H7 (cell line): ENCODE measurements around the gene TULP4. TPM values are rescaled to one million over a fixed set of nuclear protein-coding genes. Genes with fewer than 3 reads are reported as not detected.

Experiments
- DNase-seq: peaks from one replicate; pipeline ENCODE4 v3.0.0; 2012
- H3K27me3 ChIP-seq: 2 replicates; pipeline ENCODE4 v1.6.0; 2011; ENCODE audit warnings: mild to moderate bottlenecking, low read length; ENCODE audit not compliant: control insufficient read depth, insufficient read depth
- H3K36me3 ChIP-seq: replicated peaks from 2 replicates; pipeline ENCODE4 v1.5.1; 2011; ENCODE audit warnings: low read length; ENCODE audit not compliant: control insufficient read depth, insufficient read depth
- H3K4me3 ChIP-seq: 2 replicates; pipeline ENCODE4 v1.5.1; 2011; ENCODE audit warnings: low read depth, mild to moderate bottlenecking, control low read depth, low read length, moderate library complexity; ENCODE audit not compliant: insufficient read depth
- total RNA-seq: library from RNA; depleted of rRNA; stranded (reverse); fragments of >200 nt; shearing (Covaris generic); gene quantifications from 2 replicates; pipeline ENCODE4 v1.2.3, GENCODE V29; 2014

The TULP4 gene
- total RNA-seq, 1 experiment from 2014 or later = 31.4 TPM

GRCh38 chr6:158441716-158442215 lies 129.5 kb downstream of the TULP4 start:
- no peak for DNase-seq
- Histone ChIP-seq H3K4me3 (no peak overlapping the region), H3K36me3 (no peaks in the 10 kb centered on the region; the same call in 1 of the 2 replicates), H3K27me3 (no peaks in the 10 kb centered on the region)

DNA sequence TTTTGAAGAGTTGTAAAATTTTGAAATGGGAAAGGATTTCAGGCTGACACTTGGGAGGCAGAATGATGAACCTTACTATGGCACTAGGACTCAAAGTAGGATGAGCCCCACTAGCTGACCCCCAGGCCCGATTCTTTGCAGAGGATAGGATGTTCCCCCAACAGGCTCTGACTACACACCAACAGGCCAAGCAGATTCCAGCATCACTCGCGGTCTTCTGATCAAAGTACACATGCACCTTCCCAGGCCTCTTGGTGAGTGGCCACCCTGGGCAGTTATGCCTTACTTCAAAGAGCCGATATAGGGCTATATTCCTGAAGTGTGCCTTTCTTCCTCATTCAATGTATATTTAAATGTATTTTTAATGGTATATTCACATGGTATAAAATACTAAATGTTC lies 130.0 kb downstream of the TULP4 start:
- H3K27me3 ChIP-seq = no peaks in the 10 kb centered on the region
- H3K36me3 ChIP-seq = no peaks in the 10 kb centered on the region; the same call in 1 of the 2 replicates
- no peak overlapping the region for H3K4me3 ChIP-seq
- no peak for DNase-seq

DNA sequence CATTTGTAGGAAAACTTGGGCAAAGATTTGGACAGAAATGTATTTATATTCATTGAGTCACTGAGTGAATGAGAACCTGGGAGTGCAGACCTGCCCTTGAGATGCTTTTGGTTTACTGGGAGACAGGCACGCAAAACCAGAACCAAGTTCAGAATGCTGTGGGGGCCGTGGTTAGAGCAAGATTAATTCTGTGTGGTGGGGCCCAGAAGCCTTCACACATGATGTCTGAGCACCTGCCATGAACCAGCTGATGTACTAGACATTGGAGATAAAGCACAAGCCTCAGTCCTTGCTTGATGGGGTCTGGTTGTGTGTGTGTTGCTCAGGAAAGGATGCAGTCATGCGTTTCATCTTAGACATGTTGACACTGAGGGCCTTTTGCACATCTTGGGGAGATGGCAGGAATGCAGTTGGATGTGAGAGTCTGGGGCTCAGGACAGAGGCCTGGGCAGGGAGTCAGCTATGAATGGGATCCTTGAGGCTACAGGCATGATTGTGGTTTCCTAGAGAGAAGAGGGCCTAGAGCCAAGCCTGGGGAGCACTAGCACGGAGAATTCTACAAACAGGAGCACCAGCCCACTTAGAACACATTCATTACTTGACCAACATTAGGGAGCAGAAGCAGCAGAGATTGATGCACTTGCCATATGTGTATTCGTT lies 133.3 kb downstream of the TULP4 start:
- DNase-seq = no peak
- Histone ChIP-seq H3K4me3 (no peak overlapping the region), H3K36me3 (no peaks in the 10 kb centered on the region), H3K27me3 (no peaks in the 10 kb centered on the region)

- Histone ChIP-seq H3K36me3 (peaks cover 5% of the 10 kb centered on the region), H3K4me3 (no peak overlapping the region), H3K27me3 (no peaks in the 10 kb centered on the region)
- no peak for DNase-seq
These were observed 136.6 kb downstream of the TULP4 start for GRCh38 chr6:158448856-158449255.

DNA sequence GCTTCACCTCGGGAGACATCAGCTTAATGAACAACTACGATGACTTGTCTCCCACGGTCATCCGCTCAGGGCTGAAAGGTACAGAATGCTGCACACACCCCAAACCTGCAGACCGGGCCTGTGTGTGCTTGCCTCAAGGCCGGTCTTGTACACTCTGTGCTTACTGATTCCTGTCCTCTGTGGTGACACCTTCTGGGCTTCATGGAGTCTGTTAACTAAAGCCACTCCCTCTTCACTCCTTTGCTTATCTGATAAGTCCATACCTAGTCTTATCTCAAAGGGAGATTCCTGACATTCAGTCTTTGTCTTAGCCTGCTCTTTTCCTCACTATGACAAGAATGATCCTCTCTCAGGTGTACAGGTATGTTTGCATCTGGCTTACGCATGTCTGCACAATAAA lies 139.9 kb downstream of the TULP4 start:
- peaks cover 5% of the 10 kb centered on the region for H3K36me3 ChIP-seq
- H3K4me3 ChIP-seq = no peak overlapping the region
- DNase-seq = no peak
- H3K27me3 ChIP-seq = no peaks in the 10 kb centered on the region

- peaks cover 3% of the 10 kb centered on the region for H3K36me3 ChIP-seq
- no peak for DNase-seq
- H3K4me3 ChIP-seq = no peak overlapping the region
- no peaks in the 10 kb centered on the region for H3K27me3 ChIP-seq
These were observed 144.9 kb downstream of the TULP4 start for GRCh38 chr6:158457131-158457530.

DNA sequence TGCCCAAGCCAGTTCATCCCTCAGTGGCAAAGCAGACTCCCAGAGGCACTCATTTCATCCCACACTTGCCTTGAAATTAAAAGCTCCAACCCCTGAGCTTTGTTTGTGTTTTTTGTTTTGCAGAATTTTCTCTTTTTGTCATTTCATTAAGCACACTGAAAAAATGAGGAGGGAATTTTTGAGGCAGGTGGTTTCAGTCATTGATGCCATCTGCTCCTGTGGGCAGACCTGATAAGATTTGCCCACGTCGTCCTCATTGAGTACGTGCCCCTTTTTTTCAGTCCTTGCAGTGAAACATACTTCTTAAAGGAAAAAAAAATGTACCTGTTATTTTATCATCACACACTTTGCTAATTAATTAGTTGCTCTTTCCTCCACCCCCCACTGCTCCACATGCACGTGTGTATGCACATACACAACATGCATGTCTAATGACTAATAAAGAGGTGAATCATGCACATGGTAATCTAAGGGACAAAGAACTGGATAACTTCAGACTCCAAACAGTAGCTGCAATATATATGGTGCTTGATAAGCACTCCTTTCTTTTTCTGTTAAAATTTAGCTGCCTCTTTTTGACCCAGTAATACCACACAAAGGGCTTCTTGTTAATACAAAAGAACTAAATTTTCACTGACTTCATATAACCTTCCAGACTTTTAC lies 145.5 kb downstream of the TULP4 start:
- DNase-seq = no peak
- no peaks in the 10 kb centered on the region for H3K27me3 ChIP-seq
- H3K4me3 ChIP-seq = no peak overlapping the region
- no peaks in the 10 kb centered on the region for H3K36me3 ChIP-seq

DNA sequence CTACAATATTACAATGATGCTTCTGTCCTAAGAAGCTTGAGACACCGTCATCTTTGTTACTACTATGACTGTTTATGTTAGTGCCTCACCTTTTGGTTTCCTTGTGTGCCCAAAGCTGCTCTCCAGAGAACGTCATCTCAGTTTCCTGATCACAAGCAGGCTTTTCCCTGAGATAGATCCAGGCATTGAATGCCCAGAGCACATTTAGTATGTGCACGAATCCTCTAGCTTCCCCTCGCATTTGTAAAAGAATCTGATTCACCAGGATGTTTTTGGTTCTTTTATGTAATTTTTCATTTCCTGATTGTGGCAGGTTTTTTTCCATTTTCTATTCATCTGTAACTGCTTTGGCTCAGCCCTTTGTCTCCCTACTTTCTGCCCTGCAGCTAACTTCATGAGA lies 147.5 kb downstream of the TULP4 start:
- Histone ChIP-seq H3K27me3 (no peaks in the 10 kb centered on the region), H3K36me3 (no peaks in the 10 kb centered on the region), H3K4me3 (no peak overlapping the region)
- DNase-seq = no peak

DNA sequence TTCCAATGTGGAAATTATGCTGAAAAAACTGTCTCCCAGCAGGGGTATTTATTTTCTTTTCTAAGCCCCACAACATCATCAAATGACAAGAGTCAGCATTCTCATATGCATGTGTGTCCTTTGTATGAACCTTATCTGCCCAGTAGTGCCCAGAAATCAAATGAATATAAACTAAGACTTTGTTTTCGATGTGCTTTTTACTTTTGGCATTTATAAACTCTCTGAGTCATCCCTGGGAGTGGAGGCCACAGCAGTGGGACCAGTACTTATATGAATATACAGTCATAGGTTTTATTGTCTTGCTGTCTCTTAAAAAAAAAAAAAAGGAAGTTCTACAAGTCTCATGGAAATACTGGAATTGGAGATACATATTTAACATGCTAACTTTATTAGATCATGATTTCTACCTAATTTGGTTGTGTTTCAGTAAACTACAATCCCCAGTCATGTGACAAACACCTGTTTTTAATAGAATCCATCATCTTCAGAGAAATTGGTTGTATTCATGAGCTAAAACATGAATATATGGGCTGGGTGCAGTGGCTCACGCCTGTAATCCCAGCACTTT lies 148.4 kb downstream of the TULP4 start:
- DNase-seq = no peak
- H3K4me3 ChIP-seq = no peak overlapping the region
- peaks cover under 1% of the 10 kb centered on the region; the same call in 1 of the 2 replicates for H3K27me3 ChIP-seq
- no peaks in the 10 kb centered on the region for H3K36me3 ChIP-seq

GRCh38 chr6:158461954-158462353 lies 149.7 kb downstream of the TULP4 start:
- peaks cover 13% of the 10 kb centered on the region for H3K27me3 ChIP-seq
- no peaks in the 10 kb centered on the region for H3K36me3 ChIP-seq
- DNase-seq = no peak

GRCh38 chr6:158464483-158464882 lies 152.2 kb downstream of the TULP4 start:
- no peak for DNase-seq
- H3K36me3 ChIP-seq = no peaks in the 10 kb centered on the region
- no peak overlapping the region for H3K4me3 ChIP-seq
- peaks cover 32% of the 10 kb centered on the region for H3K27me3 ChIP-seq

More at GRCh38 chr6:158461954-158462353, 149.7 kb downstream of the TULP4 start:
- H3K4me3 ChIP-seq = no peak overlapping the region

- Histone ChIP-seq H3K27me3 (peaks cover 39% of the 10 kb centered on the region), H3K36me3 (no peaks in the 10 kb centered on the region), H3K4me3 (no peak overlapping the region)
- DNase-seq = no peak
These were observed 153.0 kb downstream of the TULP4 start for GRCh38 chr6:158465257-158465656.

DNA sequence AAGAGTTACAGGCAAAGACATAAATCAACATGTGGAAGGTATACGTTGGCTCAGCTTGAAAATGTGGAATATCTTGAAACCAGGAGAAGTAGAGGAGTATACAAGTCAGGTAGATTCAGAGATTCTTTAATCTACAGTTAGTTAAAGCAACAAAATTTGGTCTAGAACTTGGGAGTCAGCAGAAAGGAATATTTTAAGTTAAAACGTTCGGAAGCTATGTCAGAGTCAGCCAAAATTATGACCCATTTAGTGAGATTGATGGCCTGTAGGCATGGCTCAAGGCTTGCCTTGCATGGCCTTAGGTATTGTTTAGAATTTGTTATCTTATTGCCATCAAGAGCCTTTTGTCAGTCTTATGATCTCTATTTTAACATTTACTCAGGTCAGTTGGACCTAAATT lies 153.5 kb downstream of the TULP4 start:
- peaks cover 43% of the 10 kb centered on the region for H3K27me3 ChIP-seq
- no peak overlapping the region for H3K4me3 ChIP-seq
- H3K36me3 ChIP-seq = no peaks in the 10 kb centered on the region
- no peak for DNase-seq

- peaks cover 51% of the 10 kb centered on the region for H3K27me3 ChIP-seq
- H3K36me3 ChIP-seq = no peaks in the 10 kb centered on the region
- H3K4me3 ChIP-seq = no peak overlapping the region
- peak; percentile 34 for DNase-seq
These were observed 155.7 kb downstream of the TULP4 start for GRCh38 chr6:158467923-158468322.

GRCh38 chr6:158468666-158469065 lies 156.4 kb downstream of the TULP4 start:
- H3K36me3 ChIP-seq = no peaks in the 10 kb centered on the region
- no peak overlapping the region for H3K4me3 ChIP-seq
- no peak for DNase-seq
- H3K27me3 ChIP-seq = peaks cover 51% of the 10 kb centered on the region
